IMR-90 (cell line): ENCODE measurements around the gene TBXAS1. TPM values are rescaled to one million over a fixed set of nuclear protein-coding genes. Genes with fewer than 3 reads are reported as not detected.

ENCODE experiments used
- ATAC-seq: fragments of 200-7000 bp; cut with Tn5 transposase; 2 replicates; pipeline ENCODE4 v1.9.1; 2020; ENCODE audit warnings: low read depth, mild to moderate bottlenecking, moderate library complexity
- BruUV-seq: library from RNA; stranded (reverse); fragments of 400-500 nt; replicated peaks from 2 replicates; lab custom pipeline; 2021; lab: Mats Ljungman, UMichigan
- CTCF ChIA-PET: fragments of 300-600 bp; formaldehyde crosslinking; extraction: SDS; loops from one replicate; lab custom pipeline; 2021; ENCODE audit warnings: antibody characterized with exemption; lab: Yijun Ruan, JAX
- POLR2A ChIA-PET: fragments of 300-600 bp; sonication (Branson Sonifier 250); formaldehyde crosslinking; loops from one replicate; lab custom pipeline; 2022; ENCODE audit warnings: antibody characterized with exemption; ENCODE audit not compliant: unreplicated experiment; lab: Charles Lee
- DNase-seq: peaks from one replicate; pipeline ENCODE4 v3.0.0; 2013
- H2AFZ ChIP-seq: replicated peaks from 2 replicates; pipeline ENCODE3; 2013; ENCODE audit warnings: low read length, mild to moderate bottlenecking; ENCODE audit not compliant: poor library complexity
- H2AK5ac ChIP-seq: 2 replicates; pipeline ENCODE4 v1.6.1; 2013; ENCODE audit warnings: low read depth, low read length, inconsistent platforms
- H2AK9ac ChIP-seq: replicated peaks from 2 replicates; pipeline ENCODE3; 2013; ENCODE audit warnings: mild to moderate bottlenecking, low read depth, low read length, moderate library complexity; ENCODE audit not compliant: poor library complexity
- H2BK120ac ChIP-seq: 2 replicates; pipeline ENCODE4 v1.6.1; 2013; ENCODE audit warnings: low read depth, low read length, inconsistent platforms
- H2BK15ac ChIP-seq: 3 replicates; pipeline ENCODE4 v1.6.1; 2013; ENCODE audit warnings: low read depth, low read length, inconsistent platforms
- H2BK20ac ChIP-seq: 2 replicates; pipeline ENCODE4 v1.6.1; 2013; ENCODE audit warnings: low read depth, mild to moderate bottlenecking, inconsistent platforms, low read length, moderate library complexity
- H2BK5ac ChIP-seq: 2 replicates; pipeline ENCODE4 v1.6.1; 2013; ENCODE audit warnings: mild to moderate bottlenecking, low read depth, low read length, inconsistent platforms; ENCODE audit not compliant: poor library complexity, severe bottlenecking
- H3K14ac ChIP-seq: replicated peaks from 2 replicates; pipeline ENCODE4 v1.6.1; 2013; ENCODE audit warnings: low read depth, low read length, inconsistent platforms
- H3K18ac ChIP-seq: 2 replicates; pipeline ENCODE4 v1.6.1; 2013; ENCODE audit warnings: low read depth, low read length, control low read depth
- H3K23ac ChIP-seq: 2 replicates; pipeline ENCODE4 v1.6.1; 2013; ENCODE audit warnings: low read depth, low read length, inconsistent platforms
- H3K27ac ChIP-seq: 2 replicates; pipeline ENCODE4 v1.5.1; 2013; ENCODE audit warnings: mild to moderate bottlenecking, control low read depth, low read length; ENCODE audit not compliant: insufficient read depth
- H3K27me3 ChIP-seq: 2 replicates; pipeline ENCODE4 v1.6.1; 2013; ENCODE audit warnings: low read length; ENCODE audit not compliant: control insufficient read depth, insufficient read depth
- H3K36me3 ChIP-seq: 2 replicates; pipeline ENCODE4 v1.6.1; 2013; ENCODE audit warnings: low read length, mixed read lengths; ENCODE audit not compliant: control insufficient read depth, insufficient read depth
- H3K4ac ChIP-seq: 2 replicates; pipeline ENCODE4 v1.6.1; 2013; ENCODE audit warnings: low read depth, low read length, inconsistent platforms
- H3K4me1 ChIP-seq: 2 replicates; pipeline ENCODE4 v1.6.1; 2013; ENCODE audit warnings: low read length, mixed read lengths; ENCODE audit not compliant: control insufficient read depth, insufficient read depth
- H3K4me2 ChIP-seq: 2 replicates; pipeline ENCODE4 v1.6.1; 2013; ENCODE audit warnings: low read depth, mild to moderate bottlenecking, control low read depth, low read length, moderate library complexity
- H3K4me3 ChIP-seq: 2 replicates; pipeline ENCODE4 v1.5.1; 2013; ENCODE audit warnings: low read depth, mild to moderate bottlenecking, control low read depth, low read length, moderate library complexity; ENCODE audit not compliant: insufficient read depth
- H3K56ac ChIP-seq: 2 replicates; pipeline ENCODE4 v1.6.1; 2013; ENCODE audit warnings: low read length, inconsistent platforms; ENCODE audit not compliant: insufficient read depth; ENCODE audit errors: extremely low read depth
- H3K79me1 ChIP-seq, 2 experiments: 2 replicates each; pipeline ENCODE4 v1.6.1; 2013; ENCODE audit warnings: low read length in 2 of 2, inconsistent platforms in 1 of 2, low read depth in 1 of 2
- H3K9ac ChIP-seq: 2 replicates; pipeline ENCODE4 v1.6.1; 2013; ENCODE audit warnings: low read depth, low read length, control low read depth
- H3K9me1 ChIP-seq: 2 replicates; pipeline ENCODE4 v1.6.1; 2013; ENCODE audit warnings: low read length, inconsistent platforms; ENCODE audit not compliant: insufficient read depth
- H3K9me3 ChIP-seq: 2 replicates; pipeline ENCODE4 v1.6.1; 2013; ENCODE audit warnings: low read length; ENCODE audit not compliant: control insufficient read depth, insufficient read depth
- H4K20me1 ChIP-seq: 2 replicates; pipeline ENCODE4 v1.6.1; 2013; ENCODE audit warnings: low read length, inconsistent platforms; ENCODE audit not compliant: insufficient read depth
- H4K5ac ChIP-seq: 2 replicates; pipeline ENCODE4 v1.6.1; 2013; ENCODE audit warnings: mild to moderate bottlenecking, low read depth, low read length, control low read depth
- H4K8ac ChIP-seq, 2 experiments: 2 replicates each; pipeline ENCODE4 v1.6.1; 2013; ENCODE audit warnings: low read depth in 2 of 2, low read length in 2 of 2, control low read depth in 1 of 2, inconsistent platforms in 1 of 2
- H4K91ac ChIP-seq: 2 replicates; pipeline ENCODE4 v1.6.1; 2013; ENCODE audit warnings: low read depth, low read length, inconsistent platforms; ENCODE audit not compliant: insufficient read depth
- CEBPB ChIP-seq: IDR thresholded peaks from 2 replicates; pipeline ENCODE4 v1.6.1; 2012; ENCODE audit warnings: low read depth, low read length, improper control_type of control experiment
- CHD1 ChIP-seq: IDR thresholded peaks from 2 replicates; pipeline ENCODE4 v1.6.1; 2012; ENCODE audit warnings: low read depth, low read length, improper control_type of control experiment
- FOS ChIP-seq: fragments of 150-350 bp; IDR thresholded peaks from 2 replicates; pipeline ENCODE4 v1.6.1; 2016; ENCODE audit warnings: low read depth, low read length
- MAFK ChIP-seq: IDR thresholded peaks from 2 replicates; pipeline ENCODE4 v1.6.1; 2012; ENCODE audit warnings: low read depth, low read length, improper control_type of control experiment
- MXI1 ChIP-seq: IDR thresholded peaks from 2 replicates; pipeline ENCODE4 v1.6.1; 2012; ENCODE audit warnings: low read depth, mild to moderate bottlenecking, low read length, moderate library complexity, borderline replicate concordance
- NFE2L2 ChIP-seq: fragments of 150-350 bp; IDR thresholded peaks from 2 replicates; pipeline ENCODE4 v1.6.1; 2016; ENCODE audit warnings: low read depth, mild to moderate bottlenecking, low read length
- POLR2A ChIP-seq: IDR thresholded peaks from 2 replicates; pipeline ENCODE4 v1.6.1; 2012; ENCODE audit warnings: mild to moderate bottlenecking, low read depth, low read length
- RCOR1 ChIP-seq: IDR thresholded peaks from 2 replicates; pipeline ENCODE4 v1.6.1; 2012; ENCODE audit warnings: mild to moderate bottlenecking, low read length, improper control_type of control experiment; ENCODE audit not compliant: insufficient replicate concordance
- RFX5 ChIP-seq: IDR thresholded peaks from 2 replicates; pipeline ENCODE4 v1.8.0; 2012; ENCODE audit warnings: low read depth, mild to moderate bottlenecking, low read length, moderate library complexity
- SMC3 ChIP-seq: fragments of 150-350 bp; IDR thresholded peaks from 2 replicates; pipeline ENCODE4 v1.6.1; 2016; ENCODE audit warnings: low read depth, mild to moderate bottlenecking, antibody characterized with exemption, low read length, moderate library complexity
- WGBS, 2 experiments: methylation state at CpG; one replicate each; pipeline versions ENCODE4 v1.1.5 to v1.1.7; 2013; ENCODE audit warnings: missing lambda C conversion rate in 2 of 2; ENCODE audit not compliant: insufficient read length in 1 of 2; ENCODE audit errors: extremely low coverage in 2 of 2; 5-methylcytosine and 5-hydroxymethylcytosine counted together
- dilution Hi-C: fragments of 300-500 bp; cut with HindIII; formaldehyde crosslinking; loops from one replicate; pipeline ENCODE4 v1.14.3; 2018; ENCODE audit warnings: low sequenced_read_pairs; ENCODE audit not compliant: unreplicated experiment
- in situ Hi-C: fragments of 300-500 bp; cut with MboI; formaldehyde crosslinking; loops from 3 replicates; pipeline ENCODE4 v1.14.3; 2019; ENCODE audit warnings: low sequenced_read_pairs, inconsistent platforms, mixed read lengths
- intact Hi-C: fragments of 100-400 bp; cut with micrococcal nuclease; formaldehyde crosslinking; loops from 2 replicates; pipeline ENCODE4 v1.10.0; 2022
- polyA plus RNA-seq, 3 experiments: library from polyadenylated mRNA; depleted of rRNA; stranded (reverse); fragments of >200 nt; gene quantifications; 2 replicates each; pipeline ENCODE4 v1.2.3, GENCODE V29; 2012; ENCODE audit warnings: low replicate concordance in 1 of 3
- total RNA-seq: library from RNA; depleted of rRNA; stranded (reverse); fragments of >200 nt; gene quantifications from 2 replicates; pipeline ENCODE4 v1.2.3, GENCODE V29; 2012
- TF ChIP-seq, protein P1 (sequence below): conservative IDR thresholded peaks from 2 replicates; pipeline ENCODE4 v1.5.1; 2012; ENCODE audit warnings: mild to moderate bottlenecking, low read depth, low read length, improper control_type of control experiment

TBXAS1 gene
- total and polyA plus RNA-seq, 2 of the 4 experiments (the other 2 are of a cell fraction) = 5.9 to 10.8 TPM

GRCh38 chr7:139991911-139992310 lies 162.8 kb downstream of the TBXAS1 start:
- H3K4ac ChIP-seq = no peak overlapping the region
- 0 out of 4 replicates have a peak, but pooled peaks cover 0 to 3% of the 10 kb centered on the region in 2 experiments for H3K79me1 ChIP-seq
- H3K9ac ChIP-seq = no peak overlapping the region
- H4K8ac ChIP-seq = no peak overlapping the region
- no peak overlapping the region for H3K27ac ChIP-seq
- H3K4me3 ChIP-seq = no peak overlapping the region
- no peak overlapping the region for H3K56ac ChIP-seq
- no peak overlapping the region for H4K91ac ChIP-seq
- H4K5ac ChIP-seq = no peak overlapping the region
- ATAC-seq = no peak
- no peak overlapping the region for H2BK15ac ChIP-seq
- no peaks in the 10 kb centered on the region for H3K36me3 ChIP-seq
- H3K4me2 ChIP-seq = no peak overlapping the region
- BruUV-seq = no TSS peak
- ChIA-PET CTCF (no interaction called here), POLR2A (no interaction called here)
- H2BK5ac ChIP-seq = no peak overlapping the region
- in situ Hi-C loops (no loop called here), dilution Hi-C loops (no loop called here), intact Hi-C loops (no loop called here)
- H3K14ac ChIP-seq = no peak overlapping the region
- H4K20me1 ChIP-seq = no peaks in the 10 kb centered on the region
- no peak overlapping the region for H2BK120ac ChIP-seq
- H2AK5ac ChIP-seq = peak overlapping the region; percentile 52; the same call in 1 of the 2 replicates
- H3K9me1 ChIP-seq = peaks cover 27% of the 10 kb centered on the region
- H3K27me3 ChIP-seq = no peaks in the 10 kb centered on the region; the same call in 1 of the 2 replicates
- H3K4me1 ChIP-seq = peaks cover 17% of the 10 kb centered on the region
- H3K9me3 ChIP-seq = no peaks in the 10 kb centered on the region
- no peak for DNase-seq
- H2AK9ac ChIP-seq = no peak overlapping the region
- no peak overlapping the region; the same call in 1 of the 2 replicates for H3K18ac ChIP-seq
- H2BK20ac ChIP-seq = no peak overlapping the region
- H3K23ac ChIP-seq = no peak overlapping the region
- 100% methylated on average over 2 of the region's 6 CpGs; no CpG with 5 or more reads in 1 of the 2 experiments for WGBS, 2 experiments
- H2AFZ ChIP-seq = no peak overlapping the region
- TF ChIP-seq CEBPB = no peak
- no peak for TF ChIP-seq FOS
- TF ChIP-seq NFE2L2 = no peak
- TF ChIP-seq, protein P1, sequence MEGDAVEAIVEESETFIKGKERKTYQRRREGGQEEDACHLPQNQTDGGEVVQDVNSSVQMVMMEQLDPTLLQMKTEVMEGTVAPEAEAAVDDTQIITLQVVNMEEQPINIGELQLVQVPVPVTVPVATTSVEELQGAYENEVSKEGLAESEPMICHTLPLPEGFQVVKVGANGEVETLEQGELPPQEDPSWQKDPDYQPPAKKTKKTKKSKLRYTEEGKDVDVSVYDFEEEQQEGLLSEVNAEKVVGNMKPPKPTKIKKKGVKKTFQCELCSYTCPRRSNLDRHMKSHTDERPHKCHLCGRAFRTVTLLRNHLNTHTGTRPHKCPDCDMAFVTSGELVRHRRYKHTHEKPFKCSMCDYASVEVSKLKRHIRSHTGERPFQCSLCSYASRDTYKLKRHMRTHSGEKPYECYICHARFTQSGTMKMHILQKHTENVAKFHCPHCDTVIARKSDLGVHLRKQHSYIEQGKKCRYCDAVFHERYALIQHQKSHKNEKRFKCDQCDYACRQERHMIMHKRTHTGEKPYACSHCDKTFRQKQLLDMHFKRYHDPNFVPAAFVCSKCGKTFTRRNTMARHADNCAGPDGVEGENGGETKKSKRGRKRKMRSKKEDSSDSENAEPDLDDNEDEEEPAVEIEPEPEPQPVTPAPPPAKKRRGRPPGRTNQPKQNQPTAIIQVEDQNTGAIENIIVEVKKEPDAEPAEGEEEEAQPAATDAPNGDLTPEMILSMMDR = no peak
- no peak for TF ChIP-seq CHD1
- TF ChIP-seq RCOR1 = no peak
- no peak for TF ChIP-seq RFX5
- no peak for TF ChIP-seq SMC3
- TF ChIP-seq MAFK = no peak
- no peak for TF ChIP-seq MXI1
- TF ChIP-seq POLR2A = no peak
